Measurements from ENCODE around the gene SPINK1. TPM values are rescaled to one million over a fixed set of nuclear protein-coding genes. Genes with fewer than 3 reads are reported as not detected.

SPINK1 gene
- polyA plus RNA-seq, 4 donors = 9.0 to 108 (median 50.4) TPM

Other genes starting within 250 kb of the SPINK1 start
- gene JAKMIP2, start 48.9 kb downstream of the SPINK1 start, polyA plus RNA-seq (ENCODE audit: insufficient read length in 4 of 4) = 1 to 10 TPM; 3.6 to 5.4 (median 4.9) TPM
- gene SCGB3A2, start 47.0 kb upstream of the SPINK1 start, polyA plus RNA-seq (ENCODE audit: insufficient read length in 4 of 4) = 1 to 10 TPM in 1 of 4 donors, under 1 TPM in 1, not detected in 2; 0.97 to 2.2 TPM
- not detected for gene C5orf46, start 74.9 kb upstream of the SPINK1 start, polyA plus RNA-seq (ENCODE audit: insufficient read length in 4 of 4)
- gene SPINK5, start 232.3 kb upstream of the SPINK1 start, polyA plus RNA-seq (ENCODE audit: insufficient read length in 4 of 4) = under 1 TPM; 0.29 to 0.63 (median 0.38) TPM